WTC11 (cell line): ENCODE results near the gene CACNA1C. TPM values are rescaled to one million over a fixed set of nuclear protein-coding genes. Genes with fewer than 3 reads are reported as not detected.

ENCODE experiments used
- ATAC-seq: fragments of 200-7000 bp; cut with Tn5 transposase; 2 replicates; pipeline ENCODE4 v1.10.0; 2021; ENCODE audit warnings: mild to moderate bottlenecking, moderate library complexity
- CTCF ChIA-PET: fragments of 300-600 bp; sonication (Branson Sonifier 250); formaldehyde crosslinking; loops from one replicate; lab custom pipeline; 2021; ENCODE audit warnings: antibody characterized with exemption; lab: Charles Lee
- POLR2A ChIA-PET: fragments of 350-600 bp; sonication (Branson Sonifier 250); formaldehyde crosslinking; loops from one replicate; lab custom pipeline; 2021; ENCODE audit warnings: antibody characterized with exemption; lab: Charles Lee
- DNase-seq: peaks from one replicate; pipeline ENCODE4 v3.0.0; 2021; ENCODE audit warnings: low spot score
- H3K27ac Mint-ChIP-seq: 2 replicates; pipeline ENCODE4 v1.8.0; 2021; ENCODE audit warnings: mixed read lengths
- H3K27me3 Mint-ChIP-seq: 2 replicates; pipeline ENCODE4 v1.8.0; 2021; ENCODE audit warnings: low read depth, mild to moderate bottlenecking, moderate library complexity, mixed read lengths
- H3K36me3 Mint-ChIP-seq: 2 replicates; pipeline ENCODE4 v1.8.0; 2021; ENCODE audit warnings: mixed read lengths
- H3K4me1 Mint-ChIP-seq: 2 replicates; pipeline ENCODE4 v1.8.0; 2022; ENCODE audit warnings: mixed read lengths
- H3K4me3 Mint-ChIP-seq: 2 replicates; pipeline ENCODE4 v1.8.0; 2021; ENCODE audit warnings: mild to moderate bottlenecking, moderate library complexity, mixed read lengths
- H3K9me3 Mint-ChIP-seq: 2 replicates; pipeline ENCODE4 v1.8.0; 2021; ENCODE audit warnings: mixed read lengths
- AFF4 ChIP-seq: sonication (generic); formaldehyde crosslinking; IDR thresholded peaks from 2 replicates; pipeline ENCODE4 v1.8.1; 2023; ENCODE audit warnings: mild to moderate bottlenecking, missing genetic modification reagents, borderline replicate concordance
- E2F4 ChIP-seq: sonication (generic); formaldehyde crosslinking; IDR thresholded peaks from 2 replicates; pipeline ENCODE4 v1.8.1; 2022; ENCODE audit warnings: low read depth, mild to moderate bottlenecking, moderate library complexity, missing genetic modification reagents, borderline replicate concordance
- ELF4 ChIP-seq: sonication (generic); formaldehyde crosslinking; IDR thresholded peaks from 2 replicates; pipeline ENCODE4 v1.8.1; 2022; ENCODE audit warnings: low read depth, mild to moderate bottlenecking, moderate library complexity, missing genetic modification reagents
- ETV6 ChIP-seq: sonication (generic); formaldehyde crosslinking; IDR thresholded peaks from 2 replicates; pipeline ENCODE4 v1.8.1; 2022; ENCODE audit warnings: mild to moderate bottlenecking, missing genetic modification reagents
- GTF2I ChIP-seq: fragments of 250-450 bp; sonication (Bioruptor Pico); conservative IDR thresholded peaks from 2 replicates; pipeline ENCODE4 v1.4.0; 2021; ENCODE audit warnings: mild to moderate bottlenecking
- JUN ChIP-seq: sonication (generic); formaldehyde crosslinking; IDR thresholded peaks from 2 replicates; pipeline ENCODE4 v1.8.0; 2023; ENCODE audit warnings: mild to moderate bottlenecking, missing genetic modification reagents
- MYBL2 ChIP-seq: sonication (generic); formaldehyde crosslinking; IDR thresholded peaks from 2 replicates; pipeline ENCODE4 v1.8.1; 2023; ENCODE audit warnings: mild to moderate bottlenecking, moderate library complexity, missing genetic modification reagents
- NFYB ChIP-seq: sonication (generic); formaldehyde crosslinking; conservative IDR thresholded peaks from 2 replicates; pipeline ENCODE4 v1.8.0; 2022; ENCODE audit warnings: low read depth, missing genetic modification reagents
- NR2C2 ChIP-seq: sonication (generic); formaldehyde crosslinking; IDR thresholded peaks from 2 replicates; pipeline ENCODE4 v1.8.0; 2022; ENCODE audit warnings: mild to moderate bottlenecking, missing genetic modification reagents
- PREB ChIP-seq: sonication (generic); formaldehyde crosslinking; IDR thresholded peaks from 2 replicates; pipeline ENCODE4 v1.8.1; 2022; ENCODE audit warnings: mild to moderate bottlenecking, missing genetic modification reagents, moderate library complexity, borderline replicate concordance
- PRRX2 ChIP-seq: fragments of 250-450 bp; sonication (Bioruptor Pico); IDR thresholded peaks from 2 replicates; pipeline ENCODE4 v1.8.0; 2021; ENCODE audit warnings: mild to moderate bottlenecking
- SP1 ChIP-seq: sonication (generic); formaldehyde crosslinking; conservative IDR thresholded peaks from 2 replicates; pipeline ENCODE4 v1.8.1; 2022; ENCODE audit warnings: missing genetic modification reagents
- USF1 ChIP-seq: sonication (generic); formaldehyde crosslinking; IDR thresholded peaks from 2 replicates; pipeline ENCODE4 v1.8.0; 2022; ENCODE audit warnings: mild to moderate bottlenecking, missing genetic modification reagents
- ZBTB21 ChIP-seq: sonication (generic); formaldehyde crosslinking; IDR thresholded peaks from 2 replicates; pipeline ENCODE4 v1.8.1; 2023; ENCODE audit warnings: mild to moderate bottlenecking, missing genetic modification reagents, borderline replicate concordance
- ZBTB43 ChIP-seq: sonication (generic); formaldehyde crosslinking; IDR thresholded peaks from 2 replicates; pipeline ENCODE4 v1.8.1; 2023; ENCODE audit warnings: mild to moderate bottlenecking, missing genetic modification reagents
- ZNF121 ChIP-seq: sonication (generic); formaldehyde crosslinking; IDR thresholded peaks from 2 replicates; pipeline ENCODE4 v1.8.0; 2023; ENCODE audit warnings: missing genetic modification reagents
- ZNF219 ChIP-seq: sonication (generic); formaldehyde crosslinking; IDR thresholded peaks from 2 replicates; pipeline ENCODE4 v1.8.0; 2023; ENCODE audit warnings: missing genetic modification reagents, mild to moderate bottlenecking, borderline replicate concordance
- ZNF232 ChIP-seq: sonication (generic); formaldehyde crosslinking; IDR thresholded peaks from 2 replicates; pipeline ENCODE4 v1.8.0; 2022; ENCODE audit warnings: mild to moderate bottlenecking, missing genetic modification reagents
- ZNF425 ChIP-seq: fragments of 250-450 bp; sonication (Bioruptor Pico); conservative IDR thresholded peaks from 2 replicates; pipeline ENCODE4 v1.9.0; 2021; ENCODE audit warnings: mild to moderate bottlenecking
- ZNF671 ChIP-seq: fragments of 250-450 bp; sonication (Bioruptor Pico); IDR thresholded peaks from 2 replicates; pipeline ENCODE4 v1.8.0; 2021; ENCODE audit warnings: mild to moderate bottlenecking
- total RNA-seq: library from RNA; stranded (reverse); gene quantifications from 3 replicates; pipeline ENCODE4 v1.2.3, GENCODE V29; 2021

Gene CACNA1C
- total RNA-seq, 1 experiment from 2014 or later: 1.7 TPM

GRCh38 chr12:2161473-2161872, 108.7 kb downstream of the CACNA1C start:
- Mint-ChIP-seq H3K4me1 (peaks cover 9% of the 10 kb centered on the region; the same call in 1 of the 2 replicates), H3K4me3 (no peak overlapping the region), H3K36me3 (peaks cover 1% of the 10 kb centered on the region), H3K9me3 (peaks cover 6% of the 10 kb centered on the region), H3K27me3 (peaks cover under 1% of the 10 kb centered on the region; the same call in 1 of the 2 replicates), H3K27ac (no peak overlapping the region)
- no peak for ATAC-seq
- TF ChIP-seq GTF2I (CRISPR knock-in tag) (no peak), NR2C2 (no peak), SP1 (CRISPR knock-in tag) (no peak), AFF4 (CRISPR knock-in tag) (no peak), ZNF671 (CRISPR knock-in tag) (no peak), ZNF232 (CRISPR knock-in tag) (no peak), ZNF219 (CRISPR knock-in tag) (no peak), PREB (CRISPR knock-in tag) (no peak), JUN (CRISPR knock-in tag) (no peak), E2F4 (CRISPR knock-in tag) (no peak), ZBTB43 (CRISPR knock-in tag) (no peak), USF1 (CRISPR knock-in tag) (no peak), ETV6 (CRISPR knock-in tag) (no peak), NFYB (no peak), ZNF425 (CRISPR knock-in tag) (no peak), MYBL2 (CRISPR knock-in tag) (no peak), ZBTB21 (CRISPR knock-in tag) (no peak), PRRX2 (CRISPR knock-in tag) (no peak), ZNF121 (CRISPR knock-in tag) (no peak), ELF4 (CRISPR knock-in tag) (no peak)
- no peak for DNase-seq
- POLR2A ChIA-PET: no interaction called here
- CTCF ChIA-PET: interaction anchor here (1.4 kb wide), 1 partner anchor 104 kb away, joined by 4 read pairs; no protein-coding TSS in a partner anchor
